Femur (tissue), 1 donor: ENCODE measurements around the gene SLC16A14.
"Not testable (repeated sequence)": the region's sequence is repeated elsewhere in the genome, so short reads cannot be mapped to it uniquely, and the experiment has no call there.

Experiments
- DNase-seq: peaks from one replicate; pipeline ENCODE4 v3.0.0-alpha.2; 2017

The SLC16A14 gene

GRCh38 chr2:230068651-230069055 is at the start of gene SLC16A14:
SLC16A14 (minus strand) TSS chr2:230068924; CDS start chr2:230059352, 9,572 bp downstream.
- DNase-seq, result peak; percentile 61

- DNase-seq, result no peak
Measured at GRCh38 chr2:230106771-230107170, 38.0 kb upstream of the SLC16A14 start.

- DNase-seq, result not testable (repeated sequence)
Measured at GRCh38 chr2:230101967-230102366, 33.2 kb upstream of the SLC16A14 start.

GRCh38 chr2:230097841-230098240 is 29.1 kb upstream of the SLC16A14 start:
- DNase-seq, result no peak

- no peak for DNase-seq
Measured at GRCh38 chr2:230097424-230097823, 28.7 kb upstream of the SLC16A14 start.

- no peak for DNase-seq
Measured at GRCh38 chr2:230090967-230091366, 22.2 kb upstream of the SLC16A14 start.

- DNase-seq, result no peak
Measured at GRCh38 chr2:230085201-230085600, 16.5 kb upstream of the SLC16A14 start.

GRCh38 chr2:230077851-230078547 is 9.3 kb upstream of the SLC16A14 start:
- no peak for DNase-seq

GRCh38 chr2:230076819-230077218 is 8.1 kb upstream of the SLC16A14 start:
- no peak for DNase-seq

- DNase-seq, result no peak
Measured at GRCh38 chr2:230075988-230076631, 7.4 kb upstream of the SLC16A14 start.

GRCh38 chr2:230071421-230071820 is 2.7 kb upstream of the SLC16A14 start:
- no peak for DNase-seq

- no peak for DNase-seq
Measured at GRCh38 chr2:230069402-230069801, 678 bp upstream of the SLC16A14 start.

- peak; percentile 63 for DNase-seq
Measured at GRCh38 chr2:230068016-230068650, 591 bp downstream of the SLC16A14 start.

GRCh38 chr2:230060672-230061293 is 7.9 kb downstream of the SLC16A14 start:
- DNase-seq, result no peak

GRCh38 chr2:230053753-230054478 is 14.8 kb downstream of the SLC16A14 start:
- DNase-seq, result no peak

GRCh38 chr2:230052299-230052698 is 16.4 kb downstream of the SLC16A14 start:
- no peak for DNase-seq

- DNase-seq, result no peak
Measured at GRCh38 chr2:230050136-230050535, 18.6 kb downstream of the SLC16A14 start.

GRCh38 chr2:230048010-230048671 is 20.6 kb downstream of the SLC16A14 start:
- DNase-seq, result no peak

GRCh38 chr2:230046491-230046890 is 22.2 kb downstream of the SLC16A14 start:
- DNase-seq, result no peak

- DNase-seq, result no peak
Measured at GRCh38 chr2:230043461-230043860, 25.3 kb downstream of the SLC16A14 start.

GRCh38 chr2:230043025-230043424 is 25.7 kb downstream of the SLC16A14 start:
- DNase-seq, result no peak

GRCh38 chr2:230042195-230042594 is 26.5 kb downstream of the SLC16A14 start:
- no peak for DNase-seq
